Stimulated activated CD8-positive, alpha-beta memory T cell treated with anti-CD3 and anti-CD28 coated beads, Interleukin-12 subunit alpha, Interleukin-12 subunit beta, amount 100 ng/mL, for 4 hours (primary cell): ENCODE results near the gene NMRK1.
A peak's percentile ranks its signal among the peaks of the same experiment; 100 is the strongest.

Source experiments
- DNase-seq: peaks from one replicate; pipeline ENCODE4 v3.0.0-alpha.2; 2020; ENCODE audit warnings: low read depth

Gene NMRK1

DNA sequence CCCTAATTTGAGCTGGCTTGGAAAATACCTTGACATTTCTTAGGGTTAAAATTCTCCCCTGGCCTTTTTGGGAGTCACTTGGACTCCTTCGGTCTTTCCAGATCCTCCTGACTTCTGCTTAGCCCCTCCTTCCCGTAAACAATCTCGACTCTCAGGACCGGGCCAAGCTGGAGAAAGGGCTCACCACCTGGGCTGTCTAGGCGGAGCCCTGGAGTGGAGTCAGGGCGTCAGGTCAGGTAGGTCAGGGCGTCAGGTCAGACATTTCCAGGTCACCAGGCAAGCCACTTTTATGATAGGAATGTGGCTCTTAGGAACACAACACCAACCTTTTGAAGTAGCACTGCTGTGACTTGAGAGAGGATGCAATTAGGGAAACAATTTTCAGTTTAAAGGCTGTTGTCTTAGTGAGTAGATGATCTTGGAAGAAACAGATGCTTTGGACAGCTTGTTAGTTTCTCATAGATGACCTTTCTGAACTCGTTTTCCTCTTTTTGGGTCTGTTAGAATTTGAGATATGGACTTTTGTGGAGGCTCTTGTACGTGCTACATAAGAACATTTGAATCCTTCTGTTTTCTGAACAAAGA lies 13.1 kb upstream of the NMRK1 start:
- no peak for DNase-seq

GRCh38 chr9:75096796-75097195 lies 8.8 kb upstream of the NMRK1 start:
- no peak for DNase-seq

DNA sequence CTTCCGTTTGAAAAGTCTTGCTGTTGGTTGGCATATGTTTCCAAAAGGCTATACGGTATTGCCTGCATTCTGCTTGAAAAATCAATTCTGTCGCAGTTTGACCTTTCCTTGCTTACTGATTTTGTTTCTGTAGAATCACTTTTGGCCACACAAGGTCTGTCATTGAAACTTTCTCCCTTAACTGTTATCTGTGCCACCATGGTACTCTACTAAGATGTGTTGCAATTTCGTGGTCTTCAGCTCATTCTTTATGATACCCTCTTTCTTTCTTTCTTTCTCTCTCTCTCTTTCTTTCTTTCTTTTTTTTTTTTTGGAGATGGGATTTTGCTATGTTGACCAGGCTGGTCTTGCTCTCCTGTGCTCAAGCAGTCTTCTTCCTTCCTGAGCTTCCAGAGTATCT lies 4.8 kb upstream of the NMRK1 start:
- no peak for DNase-seq

DNA sequence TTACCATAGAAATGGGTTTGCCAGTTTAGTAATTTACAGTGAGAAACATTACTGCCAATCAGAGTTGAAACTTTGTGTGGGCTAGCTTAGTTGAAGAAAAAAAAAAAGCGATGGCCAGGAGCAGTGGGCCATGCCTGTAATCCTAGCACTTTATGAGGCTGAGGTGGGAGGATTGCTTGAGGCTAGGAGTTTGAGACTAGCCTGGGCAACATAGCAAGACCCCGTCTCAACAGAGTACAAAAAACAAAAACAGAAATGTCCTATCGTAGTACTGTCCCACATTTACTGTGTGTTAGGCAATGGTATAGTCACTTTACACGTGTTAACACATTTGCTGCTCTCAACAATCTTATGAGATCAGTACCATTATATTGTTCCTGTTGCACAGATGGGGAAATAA lies 2.6 kb upstream of the NMRK1 start:
- DNase-seq = no peak

DNA sequence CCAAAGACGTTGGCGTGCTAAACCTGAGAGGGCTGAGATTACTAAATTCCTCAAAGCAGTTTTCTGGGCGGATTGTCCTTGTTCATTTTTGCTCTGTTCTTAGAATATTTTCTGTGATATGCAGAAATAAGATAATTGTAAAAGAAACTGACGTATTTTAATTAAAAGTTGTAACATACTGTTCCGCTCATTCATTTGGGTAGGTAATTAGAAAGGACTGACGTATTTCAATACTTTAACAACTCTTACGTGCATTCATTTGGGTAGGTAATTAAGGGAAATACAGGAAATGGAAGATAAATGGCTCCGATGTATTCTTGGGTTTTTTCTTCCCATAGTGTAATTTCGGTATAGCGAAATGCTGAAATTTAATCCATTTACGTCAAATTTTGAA lies 1.4 kb upstream of the NMRK1 start:
- no peak for DNase-seq

- no peak for DNase-seq
Observed at GRCh38 chr9:75088646-75089372, 854 bp upstream of the NMRK1 start.

DNA sequence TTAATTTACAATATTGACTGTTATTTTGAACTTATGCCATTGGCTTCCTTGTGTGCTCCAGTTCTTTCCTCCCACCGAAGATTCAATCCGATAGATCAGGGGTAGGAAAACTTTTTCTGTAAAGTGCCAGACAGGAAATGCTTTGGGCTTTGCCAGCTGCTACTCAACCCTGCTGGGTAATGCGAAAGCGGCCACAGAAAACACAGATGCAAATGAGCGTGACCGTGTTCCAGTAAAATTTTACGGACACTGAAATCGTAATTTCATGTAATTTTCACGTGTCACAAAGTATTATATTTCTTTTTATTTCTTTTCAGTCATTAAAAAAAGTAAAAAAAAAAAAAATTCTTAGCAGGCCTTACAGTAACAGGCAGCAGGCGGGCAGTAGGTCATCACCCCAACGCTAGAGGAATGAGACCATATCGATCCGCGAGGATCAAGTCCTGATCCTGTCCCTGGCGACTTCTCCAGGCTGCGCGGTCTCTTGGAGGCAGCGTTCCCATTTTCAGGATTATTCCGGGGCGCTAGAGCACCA lies 599 bp downstream of the NMRK1 start:
- no peak for DNase-seq

GRCh38 chr9:75086541-75087288 lies 1.2 kb downstream of the NMRK1 start:
- DNase-seq = no peak

DNA sequence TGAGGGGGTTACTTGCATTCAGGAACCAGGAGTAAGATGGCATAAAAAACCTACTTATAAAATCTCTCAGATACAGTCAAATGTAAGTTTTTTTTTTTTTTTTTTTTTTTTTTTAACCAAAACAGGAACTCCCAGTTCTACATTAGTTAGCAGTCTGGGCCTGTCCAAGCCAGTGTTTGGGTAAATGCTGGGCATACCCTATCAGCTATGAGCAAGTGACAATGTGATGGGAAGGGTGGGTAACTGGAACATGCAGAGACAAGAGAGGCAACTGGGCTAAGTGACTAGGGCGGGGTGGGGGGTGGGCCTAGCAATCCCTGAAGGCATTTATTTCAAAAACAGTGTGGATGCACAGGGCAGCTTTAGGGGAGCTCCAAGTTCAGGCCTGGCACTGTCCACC lies 2.3 kb downstream of the NMRK1 start:
- no peak for DNase-seq

DNA sequence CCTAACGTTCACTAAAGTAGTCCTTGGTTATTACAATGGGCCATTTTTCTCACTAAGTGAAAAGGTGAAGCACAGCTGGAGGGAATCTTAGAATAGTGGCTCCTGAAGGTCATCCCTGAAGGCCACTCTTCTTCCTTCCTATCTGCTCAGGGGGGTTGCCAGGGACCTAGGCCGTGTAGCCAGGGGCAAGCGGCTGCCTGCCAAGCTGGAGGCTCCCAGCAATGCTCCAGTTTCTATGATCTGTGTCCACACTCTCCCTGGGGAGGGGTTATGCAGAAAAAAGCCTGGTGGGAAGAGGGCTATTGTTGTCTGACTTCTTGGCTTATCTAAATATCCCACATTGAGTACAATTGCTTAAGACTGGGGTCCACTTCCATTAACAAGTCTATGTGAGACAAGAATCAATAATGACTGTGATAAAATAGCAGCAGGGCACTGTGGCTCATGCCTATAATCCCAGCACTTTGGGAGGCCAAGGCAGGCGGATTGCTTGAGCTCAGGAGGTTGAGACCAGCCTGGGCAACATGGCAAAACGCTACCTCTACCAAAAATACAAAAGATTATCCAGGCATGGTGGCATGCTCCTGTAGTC lies 3.8 kb downstream of the NMRK1 start:
- no peak for DNase-seq

DNA sequence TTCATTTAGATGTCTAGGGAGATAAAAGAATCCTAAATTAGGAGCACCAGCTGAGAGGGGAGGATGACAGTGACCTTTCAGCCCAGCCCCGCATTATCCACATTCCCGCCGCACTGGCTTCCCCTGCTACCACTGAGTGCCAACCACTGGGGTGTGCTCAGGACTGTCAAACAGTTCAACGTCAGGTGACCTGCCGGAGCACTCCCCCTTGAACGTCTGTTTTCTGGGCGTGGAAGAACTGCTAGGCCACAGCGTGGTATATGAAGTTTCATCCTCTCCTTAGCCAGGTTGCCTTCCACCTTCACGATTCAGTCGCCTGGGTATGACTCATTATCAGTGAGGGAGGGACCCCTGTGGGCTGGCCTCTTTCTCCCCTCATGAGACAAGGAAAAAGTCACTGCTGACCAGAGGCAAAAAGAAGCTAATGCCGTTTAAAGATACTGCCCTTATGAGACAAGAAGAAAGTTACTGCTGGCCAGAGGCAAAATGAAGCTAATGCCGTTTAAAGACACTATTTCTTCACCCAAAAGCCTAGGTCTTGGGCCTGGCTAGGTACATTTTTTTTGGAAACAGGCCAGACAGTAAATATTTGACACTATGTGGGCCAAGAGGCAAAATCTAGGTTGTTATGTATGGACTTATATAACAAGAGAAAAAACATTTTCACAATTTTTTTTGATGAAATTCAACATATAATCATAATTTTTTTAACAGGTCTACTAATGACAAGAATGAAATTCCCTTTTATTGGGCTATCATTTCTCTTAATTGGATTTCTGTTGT lies 4.6 kb downstream of the NMRK1 start:
- DNase-seq = peak; percentile 18

GRCh38 chr9:75081632-75082031 lies 6.3 kb downstream of the NMRK1 start:
- DNase-seq = no peak

DNA sequence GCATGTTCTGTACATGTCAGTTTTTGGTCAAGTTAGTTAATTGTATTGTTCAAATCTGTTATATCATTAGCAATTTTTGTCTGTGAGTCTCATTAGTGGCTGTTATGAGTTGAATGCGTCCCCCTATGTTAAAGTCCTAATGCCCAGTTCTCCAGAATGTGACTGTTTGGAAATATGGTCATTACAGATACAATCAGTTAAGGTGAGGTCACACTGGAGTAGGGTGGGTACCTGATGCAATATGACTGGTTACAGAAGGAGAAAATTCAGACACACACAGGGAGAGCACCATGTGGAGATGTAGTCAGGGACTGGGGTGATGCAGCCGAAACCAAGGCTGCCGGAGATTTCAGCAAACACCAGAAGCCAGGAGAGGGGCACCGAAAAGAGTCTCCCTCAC lies 15.1 kb downstream of the NMRK1 start:
- DNase-seq = no peak

DNA sequence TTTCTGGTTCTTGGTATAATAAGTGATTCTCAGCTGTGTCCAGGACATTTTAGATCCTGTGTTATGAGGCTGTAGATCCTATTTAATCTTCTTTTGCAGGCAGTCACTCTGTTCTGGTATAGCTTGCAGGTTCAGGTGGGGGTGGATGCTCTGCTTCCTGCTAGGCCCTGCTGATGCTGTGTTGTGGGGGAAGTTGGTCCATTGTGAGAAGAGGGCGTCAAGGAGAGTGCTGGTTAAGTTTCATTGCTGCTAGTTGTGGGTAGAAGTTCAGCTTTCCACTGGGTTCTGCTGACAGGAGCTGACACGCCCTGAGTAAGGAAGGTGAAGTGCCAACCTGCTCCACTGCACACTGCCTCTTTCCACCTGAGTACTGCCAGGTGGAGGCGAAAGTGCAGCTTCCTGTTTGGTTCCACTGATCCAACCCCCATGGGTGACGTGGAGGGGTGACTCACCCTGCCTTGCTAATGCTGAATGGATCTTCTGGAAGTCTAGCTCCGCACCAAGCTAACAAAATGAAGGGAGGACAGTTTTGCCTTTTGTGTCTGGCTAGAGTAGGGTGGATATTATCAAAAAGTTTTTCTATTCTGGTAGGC lies 16.3 kb downstream of the NMRK1 start:
- DNase-seq = no peak

DNA sequence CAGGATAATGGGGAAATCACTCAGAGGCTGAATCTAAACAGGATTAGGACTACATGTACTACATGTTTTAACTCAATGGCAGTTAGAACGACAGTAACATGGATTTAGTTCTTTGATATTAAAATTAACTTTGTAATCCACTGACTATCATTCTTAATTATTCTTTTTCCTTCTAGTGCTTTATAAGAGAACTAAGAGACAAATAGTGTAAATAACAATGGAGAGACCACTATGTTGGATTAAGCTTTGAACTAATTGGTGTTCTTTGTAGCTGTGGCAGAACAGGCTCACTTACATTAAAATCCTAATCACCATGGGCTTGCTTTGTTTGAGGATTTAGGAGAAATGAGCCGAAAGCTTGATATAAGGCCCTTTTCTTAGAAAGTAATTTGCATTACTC lies 18.8 kb downstream of the NMRK1 start:
- DNase-seq = no peak

GRCh38 chr9:75067894-75068293 lies 20.1 kb downstream of the NMRK1 start:
- DNase-seq = no peak

DNA sequence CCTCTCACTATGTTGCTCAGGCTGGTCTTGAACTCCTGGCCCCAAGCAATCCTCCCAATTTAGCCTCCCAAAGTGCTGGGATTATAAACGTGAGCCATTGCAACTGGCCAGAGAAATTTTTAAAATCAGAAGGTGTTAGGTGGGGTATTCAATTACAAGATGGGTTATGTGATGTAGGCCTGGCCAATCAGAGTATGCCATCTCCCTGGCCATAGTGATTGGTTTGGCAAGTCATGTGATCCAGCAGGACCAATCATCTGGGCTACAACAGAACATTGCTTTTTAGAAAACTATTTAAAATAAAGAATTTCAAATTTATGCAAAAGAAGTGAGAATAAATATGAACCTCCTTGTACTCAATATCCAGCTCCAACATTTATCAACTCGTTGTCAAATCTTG lies 22.4 kb downstream of the NMRK1 start:
- DNase-seq = no peak

DNA sequence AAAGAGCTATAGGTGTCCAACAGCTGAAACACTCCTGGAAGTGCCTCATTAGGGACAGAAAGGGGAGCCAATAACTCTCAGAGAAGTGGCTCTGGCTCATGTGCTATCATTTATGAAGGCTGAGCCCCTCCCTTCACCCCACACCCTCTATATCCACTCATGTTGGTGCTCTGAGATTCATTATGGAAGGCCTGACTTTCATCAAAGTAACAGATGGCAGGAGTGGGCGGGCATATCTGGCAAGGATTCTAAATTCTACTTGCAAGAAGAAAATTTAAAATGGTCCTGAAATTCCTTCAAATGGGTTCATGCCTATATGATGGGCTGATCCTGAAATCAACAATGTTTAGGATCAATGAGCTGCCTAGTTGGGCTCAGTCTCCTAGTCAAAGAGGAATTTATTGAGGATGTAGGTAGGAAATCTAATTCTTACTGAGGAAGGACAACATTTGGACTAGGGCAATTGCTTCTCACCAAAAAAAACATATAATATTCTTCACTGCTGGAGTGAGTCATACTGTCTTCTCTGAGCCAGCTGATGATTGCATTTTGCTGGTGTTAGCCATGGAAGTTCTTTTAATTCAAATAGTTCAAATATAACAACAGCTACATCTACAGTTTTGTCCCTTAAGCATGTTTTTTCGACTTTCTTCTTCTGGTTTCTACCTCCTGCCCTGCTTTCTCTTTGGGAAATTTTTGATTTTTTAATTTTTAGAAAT lies 23.5 kb downstream of the NMRK1 start:
- DNase-seq = no peak

GRCh38 chr9:75063556-75064305 lies 24.2 kb downstream of the NMRK1 start:
- DNase-seq = no peak

DNA sequence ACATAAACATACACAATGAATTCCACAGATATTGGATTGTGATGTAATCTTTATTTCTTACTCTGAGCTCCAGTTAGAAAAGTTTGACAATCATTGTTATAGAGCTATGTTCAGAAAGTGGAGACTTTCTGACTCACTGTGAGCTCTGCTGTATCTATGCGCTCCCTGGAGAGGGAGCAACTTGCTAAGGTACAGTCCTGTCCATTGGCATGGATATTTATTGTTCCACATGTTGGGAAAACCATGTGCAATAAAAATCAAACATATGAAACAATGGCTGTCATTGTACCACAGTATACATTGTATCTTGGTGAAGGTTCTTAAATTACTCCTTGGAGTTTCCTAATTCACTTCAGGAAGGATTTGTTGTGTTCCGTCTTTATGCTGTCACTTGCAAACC lies 26.8 kb downstream of the NMRK1 start:
- no peak for DNase-seq
